Common myeloid progenitor, CD34-positive (primary cell): ENCODE data around the gene LRRC8E.

Source experiments
- CTCF ChIA-PET: fragments of 350-600 bp; sonication (Branson Sonifier 250); formaldehyde crosslinking; loops from one replicate; lab custom pipeline; 2021; ENCODE audit warnings: antibody characterized with exemption; lab: Charles Lee
- POLR2A ChIA-PET: fragments of 350-600 bp; sonication (Branson Sonifier 250); formaldehyde crosslinking; loops from one replicate; lab custom pipeline; 2021; ENCODE audit warnings: antibody characterized with exemption; lab: Charles Lee
- DNase-seq, 3 donors: peaks; one replicate each; pipeline versions ENCODE4 v3.0.0 to v3.0.0-alpha.2; 2013
- H3K27ac ChIP-seq, 2 experiments: 1 replicate in 1 of 2; 2 replicates in 1 of 2; pipeline ENCODE4 v1.7.0; 2013; ENCODE audit warnings: inconsistent platforms in 2 of 2, low read length in 2 of 2, mild to moderate bottlenecking in 2 of 2, low read depth in 1 of 2, moderate library complexity in 1 of 2; ENCODE audit not compliant: severe bottlenecking in 2 of 2, insufficient read depth in 1 of 2, poor library complexity in 1 of 2
- H3K27me3 ChIP-seq, 5 experiments: replicated peaks in 2 of 5; 1 replicate in 3 of 5; 2 replicates in 2 of 5; pipeline versions ENCODE4 v1.6.1 to v1.7.0; 2013; ENCODE audit warnings: low read length in 4 of 5, mild to moderate bottlenecking in 2 of 5, moderate library complexity in 2 of 5, inconsistent platforms in 1 of 5; ENCODE audit not compliant: insufficient read depth in 5 of 5, control insufficient read depth in 4 of 5
- H3K36me3 ChIP-seq, 4 experiments: 1 replicate in 2 of 4; 2 replicates in 2 of 4; pipeline versions ENCODE4 v1.6.1 to v1.7.0; 2013; ENCODE audit warnings: low read length in 3 of 4, control low read depth in 1 of 4, mild to moderate bottlenecking in 1 of 4; ENCODE audit not compliant: control insufficient read depth in 4 of 4, insufficient read depth in 4 of 4
- H3K4me1 ChIP-seq, 4 experiments: 1 replicate in 3 of 4; 2 replicates in 1 of 4; pipeline versions ENCODE4 v1.6.1 to v1.7.1; 2013; ENCODE audit warnings: low read length in 3 of 4, mild to moderate bottlenecking in 3 of 4, control low read depth in 1 of 4, inconsistent platforms in 1 of 4, moderate library complexity in 1 of 4; ENCODE audit not compliant: control insufficient read depth in 4 of 4, insufficient read depth in 4 of 4; ENCODE audit errors: control extremely low read depth in 1 of 4
- H3K4me3 ChIP-seq, 7 experiments: 1 replicate in 4 of 7; 2 replicates in 3 of 7; pipeline versions ENCODE4 v1.5.1 to v1.7.0; 2013; ENCODE audit warnings: mild to moderate bottlenecking in 7 of 7, low read length in 6 of 7, moderate library complexity in 6 of 7, inconsistent platforms in 2 of 7, low read depth in 2 of 7, control low read depth in 1 of 7; ENCODE audit not compliant: insufficient read depth in 4 of 7, control insufficient read depth in 1 of 7; ENCODE audit errors: extremely low read depth in 1 of 7
- H3K9me3 ChIP-seq, 5 experiments: 1 replicate in 4 of 5; 2 replicates in 1 of 5; pipeline versions ENCODE4 v1.6.1 to v1.7.1; 2013; ENCODE audit warnings: low read length in 4 of 5, mild to moderate bottlenecking in 2 of 5, inconsistent platforms in 1 of 5, low read depth in 1 of 5, moderate library complexity in 1 of 5; ENCODE audit not compliant: control insufficient read depth in 4 of 5, insufficient read depth in 2 of 5; ENCODE audit errors: control extremely low read depth in 1 of 5
- WGBS: methylation state at CpG from one replicate; pipeline ENCODE4 v1.1.5; 2013; ENCODE audit not compliant: insufficient coverage; 5-methylcytosine and 5-hydroxymethylcytosine counted together

LRRC8E gene

GRCh38 chr19:7941895-7942596 lies 53.7 kb downstream of the LRRC8E start:
- POLR2A ChIA-PET, result interaction anchor here (0.6 kb wide), 1 partner anchor 172 kb away, joined by 3 read pairs; no protein-coding TSS in a partner anchor
- 96% methylated on average over 18 of the region's 19 CpGs for WGBS
- no peak for DNase-seq
- H3K27ac ChIP-seq, result peak overlapping the region in 1 of 2 experiments; percentile 98
- H3K4me3 ChIP-seq, result peak overlapping the region in 3 of 7 experiments; percentile 32 to 96 (median 88)
- peaks cover 9 to 39% (median 26%) of the 10 kb centered on the region in 4 experiments for H3K36me3 ChIP-seq
- peaks cover 4 to 24% (median 18%) of the 10 kb centered on the region in 4 experiments for H3K4me1 ChIP-seq
- no peaks in the 10 kb centered on the region for H3K27me3 ChIP-seq
- CTCF ChIA-PET, result interaction anchor here (0.7 to 4.3 kb wide), 5 partner anchors 9 to 261 kb away, joined by 3 to 24 read pairs (median 3); partner anchors contain the start of genes ELAVL1 and TRAPPC5
- no peaks in the 10 kb centered on the region for H3K9me3 ChIP-seq

GRCh38 chr19:7942981-7943443 lies 54.7 kb downstream of the LRRC8E start:
- H3K4me3 ChIP-seq, result peak overlapping the region; percentile 82 to 98 (median 93)
- H3K36me3 ChIP-seq, result peaks cover 6 to 31% (median 19%) of the 10 kb centered on the region in 4 experiments
- CTCF ChIA-PET, result interaction anchor here (0.8 to 4.3 kb wide), 13 partner anchors 8 to 309 kb away, joined by 3 to 24 read pairs (median 7); partner anchors contain the start of genes CTXN1 and ELAVL1
- H3K4me1 ChIP-seq, result peaks cover 4 to 24% (median 18%) of the 10 kb centered on the region in 4 experiments
- peak overlapping the region; percentile 89 to 98 for H3K27ac ChIP-seq
- WGBS, result 4% methylated on average over 31 of the region's 33 CpGs
- POLR2A ChIA-PET, result interaction anchor here (0.6 to 1.9 kb wide), 5 partner anchors 14 to 59 kb away, joined by 3 to 12 read pairs (median 6); partner anchors contain the start of gene SNAPC2
- H3K27me3 ChIP-seq, result no peaks in the 10 kb centered on the region
- no peak for DNase-seq
- H3K9me3 ChIP-seq, result no peaks in the 10 kb centered on the region

- POLR2A ChIA-PET, result interaction anchor here (0.6 to 1.9 kb wide), 10 partner anchors 15 to 206 kb away, joined by 3 to 12 read pairs (median 5); partner anchors contain the start of gene SNAPC2
- Histone ChIP-seq H3K9me3 (no peaks in the 10 kb centered on the region), H3K27me3 (no peaks in the 10 kb centered on the region), H3K27ac (peak within 1 kb of the TSS; percentile 89 to 98), H3K36me3 (peaks cover 6 to 28% (median 17%) of the 10 kb centered on the region in 4 experiments), H3K4me1 (peaks cover 4 to 24% (median 18%) of the 10 kb centered on the region in 4 experiments), H3K4me3 (peak within 1 kb of the TSS; percentile 82 to 98 (median 93))
- CTCF ChIA-PET, result interaction anchor here (0.8 to 4.3 kb wide), 22 partner anchors 8 to 308 kb away, joined by 3 to 24 read pairs (median 6); partner anchors contain the start of genes CTXN1 and ELAVL1
- 0% methylated on average over 48 of the region's 56 CpGs for WGBS
- peak; percentile 99 to 100 (median 100) for DNase-seq
Observed at GRCh38 chr19:7943444-7944176, 55.3 kb downstream of the LRRC8E start, which contains the start of gene TIMM44. TIMM44 (minus strand) TSS chr19:7943666; CDS start chr19:7943651, 15 bp downstream.

GRCh38 chr19:7944177-7944761 lies 56.0 kb downstream of the LRRC8E start:
- H3K27ac ChIP-seq, result peak overlapping the region; percentile 54 to 98
- 34% methylated on average over 16 of the region's 18 CpGs for WGBS
- H3K4me3 ChIP-seq, result peak overlapping the region; percentile 48 to 96 (median 81)
- no peaks in the 10 kb centered on the region for H3K27me3 ChIP-seq
- peaks cover 4 to 24% (median 18%) of the 10 kb centered on the region in 4 experiments for H3K4me1 ChIP-seq
- peaks cover 4 to 24% (median 12%) of the 10 kb centered on the region in 4 experiments for H3K36me3 ChIP-seq
- peak; percentile 87 to 95 (median 93) for DNase-seq
- POLR2A ChIA-PET, result interaction anchor here (0.6 to 1.9 kb wide), 9 partner anchors 15 to 206 kb away, joined by 3 to 12 read pairs (median 5); partner anchors contain the start of genes ELAVL1 and SNAPC2
- CTCF ChIA-PET, result interaction anchor here (0.8 to 4.3 kb wide), 27 partner anchors 9 to 307 kb away, joined by 3 to 24 read pairs (median 5); partner anchors contain the start of genes CTXN1 and ELAVL1
- H3K9me3 ChIP-seq, result no peaks in the 10 kb centered on the region

GRCh38 chr19:7947939-7948338 lies 59.6 kb downstream of the LRRC8E start:
- no peaks in the 10 kb centered on the region for H3K27me3 ChIP-seq
- no peaks in the 10 kb centered on the region for H3K36me3 ChIP-seq
- no peak for DNase-seq
- WGBS, result 100% methylated on average over 3 of the region's 4 CpGs
- CTCF ChIA-PET, result interaction anchor here (0.7 to 1.5 kb wide), 3 partner anchors 11 to 24 kb away, joined by 3 to 4 read pairs (median 3); no protein-coding TSS in a partner anchor
- H3K4me1 ChIP-seq, result peaks cover 4 to 26% (median 16%) of the 10 kb centered on the region in 4 experiments
- POLR2A ChIA-PET, result interaction anchor here (0.5 kb wide), 1 partner anchor 1578 kb away, joined by 3 read pairs; no protein-coding TSS in a partner anchor
- H3K4me3 ChIP-seq, result no peak overlapping the region
- no peak overlapping the region for H3K27ac ChIP-seq
- H3K9me3 ChIP-seq, result no peaks in the 10 kb centered on the region
